Breast epithelium (tissue), 4 donors: ENCODE data around the gene COL8A1. TPM values are rescaled to one million over a fixed set of nuclear protein-coding genes. Genes with fewer than 3 reads are reported as not detected.

Experiments
- DNase-seq, 2 donors: peaks; one replicate each; pipeline ENCODE4 v3.0.0-alpha.2; 2019; ENCODE audit warnings: low spot score in 2 of 2
- H3K27ac ChIP-seq, 2 donors: fragments of 200-600 bp; sonication (generic) in 1 of 2; one replicate each; pipeline ENCODE4 v1.5.1; 2016 to 2019; ENCODE audit warnings: mild to moderate bottlenecking in 1 of 2
- H3K27me3 ChIP-seq, 2 donors: fragments of 200-600 bp; sonication (generic) in 1 of 2; one replicate each; pipeline versions ENCODE4 v1.5.1 to v1.6.0; 2017 to 2019; ENCODE audit warnings: control low read depth in 1 of 2, mild to moderate bottlenecking in 1 of 2
- H3K36me3 ChIP-seq: fragments of 200-600 bp; one replicate; pipeline ENCODE4 v1.5.1; 2019
- H3K4me1 ChIP-seq, 2 donors: fragments of 200-600 bp; sonication (generic); one replicate each; pipeline ENCODE4 v1.5.1; 2016 to 2019; ENCODE audit warnings: control low read depth in 1 of 2
- H3K4me3 ChIP-seq, 3 donors: fragments of 200-600 bp; sonication (generic); 1 replicate in 2 of 3; 2 replicates in 1 of 3; pipeline ENCODE4 v1.5.1; 2016 to 2019; ENCODE audit warnings: mild to moderate bottlenecking in 3 of 3, moderate library complexity in 2 of 3
- H3K9me3 ChIP-seq, 2 donors: fragments of 200-600 bp; sonication (generic) in 1 of 2; one replicate each; pipeline ENCODE4 v1.5.1; 2016 to 2019; ENCODE audit warnings: control low read depth in 1 of 2
- CTCF ChIP-seq, 3 donors: fragments of 450-650 bp; IDR thresholded peaks; one replicate each; pipeline ENCODE4 v1.5.1; 2016 to 2017; ENCODE audit warnings: antibody characterized with exemption in 3 of 3, mild to moderate bottlenecking in 3 of 3, moderate library complexity in 3 of 3
- POLR2A ChIP-seq: fragments of 450-650 bp; IDR thresholded peaks from one replicate; pipeline ENCODE4 v1.6.1; 2016; ENCODE audit warnings: antibody characterized with exemption, mild to moderate bottlenecking, moderate library complexity
- POLR2AphosphoS5 ChIP-seq, 3 donors: sonication (generic); formaldehyde crosslinking; IDR thresholded peaks; one replicate each; pipeline ENCODE4 v1.6.1; 2017; ENCODE audit warnings: antibody characterized with exemption in 3 of 3
- intact Hi-C: fragments of 100-400 bp; cut with DNase I; formaldehyde crosslinking; loops from one replicate; pipeline ENCODE4 v1.15.1; 2023; ENCODE audit warnings: low total_unique reads
- total RNA-seq, 3 donors: library from RNA; depleted of rRNA; stranded (reverse); fragments of >200 nt; gene quantifications; one replicate each; pipeline ENCODE4 v1.1.0, GENCODE V29; 2016

The COL8A1 gene
- total RNA-seq, 3 donors from 2014 or later: 9.2 to 43.6 (median 13.6) TPM

DNA sequence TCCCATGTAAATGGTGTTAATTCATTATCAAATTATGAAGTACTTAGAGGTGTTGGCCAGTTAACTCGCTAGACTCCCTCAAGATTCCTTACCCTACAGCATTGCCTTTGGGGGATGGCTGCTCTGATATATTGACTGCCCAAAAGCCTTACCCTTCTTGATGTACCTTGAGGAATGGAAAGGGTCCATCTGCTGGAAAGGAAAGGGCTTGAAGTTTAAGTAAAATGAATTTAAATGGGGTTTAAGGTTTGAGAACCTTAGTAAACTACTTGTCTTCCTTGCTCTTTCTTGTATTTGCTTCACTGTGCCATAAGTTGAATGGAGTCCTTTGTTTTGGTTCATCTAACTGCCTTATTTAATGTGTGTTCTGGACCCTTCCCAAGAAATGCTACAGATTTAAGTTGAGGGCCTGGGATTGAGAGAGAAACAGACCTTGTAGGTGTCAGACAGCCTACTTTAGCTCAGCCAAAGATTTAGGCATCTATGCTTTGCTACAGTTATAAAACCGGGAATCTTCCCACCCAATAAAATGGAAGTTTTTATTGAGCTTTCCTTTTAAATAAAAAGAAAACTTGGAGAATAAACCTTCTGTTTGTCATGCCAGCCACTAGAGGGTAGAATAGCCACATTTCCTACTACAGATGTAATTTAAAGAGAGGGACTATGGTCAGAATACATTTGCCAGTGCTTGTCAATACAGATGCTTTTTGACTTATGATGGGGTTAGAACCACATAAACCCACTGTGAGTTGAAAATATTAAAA lies 204.6 kb downstream of the COL8A1 start:
- no peak for DNase-seq
- Histone ChIP-seq H3K36me3 (no peaks in the 10 kb centered on the region), H3K27ac (peak overlapping the region; percentile 56 to 61), H3K9me3 (no peaks in the 10 kb centered on the region), H3K4me1 (no peaks in the 10 kb centered on the region), H3K27me3 (no peaks in the 10 kb centered on the region), H3K4me3 (no peak overlapping the region)
- TF ChIP-seq POLR2A (no peak), CTCF (IDR thresholded peaks at IDR 0.05) (peak; percentile 57 to 79 (median 71))
- intact Hi-C loops: no loop called here

GRCh38 chr3:99843590-99844258 lies 205.3 kb downstream of the COL8A1 start:
- Histone ChIP-seq H3K4me3 (no peak overlapping the region), H3K36me3 (no peaks in the 10 kb centered on the region), H3K9me3 (no peaks in the 10 kb centered on the region), H3K27me3 (no peaks in the 10 kb centered on the region), H3K4me1 (no peaks in the 10 kb centered on the region), H3K27ac (peak overlapping the region; percentile 56 to 61)
- no peak for TF ChIP-seq POLR2AphosphoS5 (IDR thresholded peaks at IDR 0.05)
- no peak for TF ChIP-seq POLR2A
- DNase-seq: no peak
- intact Hi-C loops: no loop called here

GRCh38 chr3:99845331-99845730 lies 206.9 kb downstream of the COL8A1 start:
- Histone ChIP-seq H3K27me3 (no peaks in the 10 kb centered on the region), H3K27ac (no peak overlapping the region), H3K9me3 (no peaks in the 10 kb centered on the region), H3K4me1 (no peaks in the 10 kb centered on the region), H3K4me3 (no peak overlapping the region), H3K36me3 (no peaks in the 10 kb centered on the region)
- TF ChIP-seq POLR2AphosphoS5 (IDR thresholded peaks at IDR 0.05): no peak
- TF ChIP-seq CTCF (IDR thresholded peaks at IDR 0.05): no peak
- TF ChIP-seq POLR2A: no peak
- no peak for DNase-seq
- intact Hi-C loops: no loop called here

DNA sequence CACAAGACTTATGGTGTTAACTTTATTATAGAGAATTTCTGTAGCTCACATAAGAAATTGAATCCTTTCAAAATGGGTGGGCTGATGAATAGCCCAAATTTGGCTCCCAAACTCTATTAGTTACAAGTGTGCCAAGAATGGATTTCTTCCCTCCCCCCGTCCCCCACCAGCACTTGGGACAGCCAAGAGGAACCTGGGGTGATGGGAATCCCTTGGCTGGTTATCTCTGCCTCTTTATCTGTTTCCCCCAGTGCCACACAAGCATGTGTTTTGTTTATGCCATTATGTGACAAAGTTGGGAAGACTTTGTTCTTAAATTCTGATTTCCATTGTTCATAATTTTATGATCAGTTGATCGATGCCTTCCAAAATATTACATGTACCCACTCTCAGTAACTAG lies 207.6 kb downstream of the COL8A1 start:
- DNase-seq: no peak
- TF ChIP-seq POLR2A (no peak), POLR2AphosphoS5 (IDR thresholded peaks at IDR 0.05) (no peak), CTCF (IDR thresholded peaks at IDR 0.05) (no peak)
- no peaks in the 10 kb centered on the region for H3K4me1 ChIP-seq
- intact Hi-C loops: no loop called here
- H3K27me3 ChIP-seq: no peaks in the 10 kb centered on the region
- no peaks in the 10 kb centered on the region for H3K9me3 ChIP-seq
- H3K4me3 ChIP-seq: no peak overlapping the region
- no peaks in the 10 kb centered on the region for H3K36me3 ChIP-seq
- peak overlapping the region; percentile 79 to 87 for H3K27ac ChIP-seq

- TF ChIP-seq POLR2A (no peak), POLR2AphosphoS5 (IDR thresholded peaks at IDR 0.05) (peak in 2 of 3 donors; percentile 43 to 44), CTCF (IDR thresholded peaks at IDR 0.05) (no peak)
- Histone ChIP-seq H3K27me3 (no peaks in the 10 kb centered on the region), H3K4me3 (no peak overlapping the region), H3K4me1 (no peaks in the 10 kb centered on the region), H3K27ac (peak overlapping the region; percentile 79 to 87), H3K9me3 (no peaks in the 10 kb centered on the region), H3K36me3 (no peaks in the 10 kb centered on the region)
- intact Hi-C loops: no loop called here
- no peak for DNase-seq
These were observed 208.2 kb downstream of the COL8A1 start for GRCh38 chr3:99846477-99847160.
